Stomach (tissue), 9 donors: ENCODE data around the gene ASH1L. TPM values are rescaled to one million over a fixed set of nuclear protein-coding genes. Genes with fewer than 3 reads are reported as not detected.
"Not testable (repeated sequence)": the region's sequence is repeated elsewhere in the genome, so short reads cannot be mapped to it uniquely, and the experiment has no call there.

ENCODE experiments used
- DNase-seq, 2 donors: peaks; one replicate each; pipeline versions ENCODE4 v3.0.0 to v3.0.0-alpha.2; 2013 to 2019
- H3K27ac ChIP-seq, 5 donors: fragments of 200-600 bp in 4 of 5; sonication (generic) in 4 of 5; one replicate each; pipeline ENCODE4 v1.5.1; 2013 to 2019; ENCODE audit warnings: mild to moderate bottlenecking in 1 of 5, moderate library complexity in 1 of 5
- H3K27me3 ChIP-seq, 3 donors: fragments of 200-600 bp; sonication (generic); one replicate each; pipeline ENCODE4 v1.5.1; 2017 to 2019; ENCODE audit warnings: mixed run types in 1 of 3
- H3K36me3 ChIP-seq, 4 donors: fragments of 200-600 bp; sonication (generic); 1 replicate in 3 of 4; 2 replicates in 1 of 4; pipeline ENCODE4 v1.5.1; 2016 to 2019
- H3K4me1 ChIP-seq, 4 donors: fragments of 200-600 bp; sonication (generic); one replicate each; pipeline ENCODE4 v1.5.1; 2016 to 2019
- H3K4me3 ChIP-seq, 4 donors: fragments of 200-600 bp; sonication (generic) in 3 of 4; one replicate each; pipeline ENCODE4 v1.5.1; 2016 to 2019; ENCODE audit warnings: mild to moderate bottlenecking in 1 of 4
- H3K9me3 ChIP-seq, 4 donors: fragments of 200-600 bp; sonication (generic); one replicate each; pipeline ENCODE4 v1.5.1; 2016 to 2019
- EP300 ChIP-seq: sonication (generic); formaldehyde crosslinking; IDR thresholded peaks from one replicate; pipeline ENCODE4 v1.6.1; 2017; ENCODE audit warnings: antibody characterized with exemption
- POLR2A ChIP-seq, 4 donors: fragments of 450-650 bp; IDR thresholded peaks; one replicate each; pipeline ENCODE4 v1.6.1; 2016; ENCODE audit warnings: antibody characterized with exemption in 4 of 4, control low read depth in 2 of 4, mild to moderate bottlenecking in 1 of 4, moderate library complexity in 1 of 4
- POLR2AphosphoS5 ChIP-seq, 3 donors: sonication (generic); formaldehyde crosslinking; IDR thresholded peaks; one replicate each; pipeline ENCODE4 v1.6.1; 2016; ENCODE audit warnings: antibody characterized with exemption in 3 of 3
- WGBS, 5 donors: extraction: QIAGEN DNeasy Blood & Tissue Kit in 3 of 5; methylation state at CpG; one replicate each; pipeline versions ENCODE4 v1.1.5 to v1.1.7; 2013 to 2018; 5-methylcytosine and 5-hydroxymethylcytosine counted together
- intact Hi-C: fragments of 100-400 bp; cut with DNase I; formaldehyde crosslinking; loops from one replicate; pipeline ENCODE4 v1.15.1; 2023; ENCODE audit warnings: low total_unique reads
- polyA plus RNA-seq, 3 donors: library from polyadenylated mRNA; stranded (reverse); fragments of 200-250 nt; gene quantifications; one replicate each; pipeline ENCODE4 v1.2.3, GENCODE V29; 2013
- total RNA-seq, 5 donors: library from RNA; depleted of rRNA; stranded (reverse); fragments of >200 nt; gene quantifications; one replicate each; pipeline versions ENCODE4 v1.1.0 to v1.2.3, GENCODE V29; 2014 to 2016
- TF ChIP-seq, protein P1 (sequence below), 7 experiments: fragments of 450-650 bp in 4 of 7; fragments of 200-600 bp in 3 of 7; sonication (generic) in 3 of 7; IDR thresholded peaks; one replicate each; pipeline ENCODE4 v1.5.1; 2016 to 2019; ENCODE audit warnings: antibody characterized with exemption in 7 of 7, control low read depth in 2 of 7, mild to moderate bottlenecking in 1 of 7
- donor health status: healthy with polysubstance abuse.
- donor health status: Bipolar disorder and iron deficiency.
- donor health status: healthy.

ASH1L gene
- total and polyA plus RNA-seq, 8 donors = 3.0 to 69.4 (median 34.3) TPM

- H3K27ac ChIP-seq = no peak overlapping the region
- intact Hi-C loops = no loop called here
- TF ChIP-seq POLR2AphosphoS5 (IDR thresholded peaks at IDR 0.05) (no peak), EP300 (no peak), POLR2A (IDR thresholded peaks at IDR 0.05) (no peak)
- TF ChIP-seq, protein P1, sequence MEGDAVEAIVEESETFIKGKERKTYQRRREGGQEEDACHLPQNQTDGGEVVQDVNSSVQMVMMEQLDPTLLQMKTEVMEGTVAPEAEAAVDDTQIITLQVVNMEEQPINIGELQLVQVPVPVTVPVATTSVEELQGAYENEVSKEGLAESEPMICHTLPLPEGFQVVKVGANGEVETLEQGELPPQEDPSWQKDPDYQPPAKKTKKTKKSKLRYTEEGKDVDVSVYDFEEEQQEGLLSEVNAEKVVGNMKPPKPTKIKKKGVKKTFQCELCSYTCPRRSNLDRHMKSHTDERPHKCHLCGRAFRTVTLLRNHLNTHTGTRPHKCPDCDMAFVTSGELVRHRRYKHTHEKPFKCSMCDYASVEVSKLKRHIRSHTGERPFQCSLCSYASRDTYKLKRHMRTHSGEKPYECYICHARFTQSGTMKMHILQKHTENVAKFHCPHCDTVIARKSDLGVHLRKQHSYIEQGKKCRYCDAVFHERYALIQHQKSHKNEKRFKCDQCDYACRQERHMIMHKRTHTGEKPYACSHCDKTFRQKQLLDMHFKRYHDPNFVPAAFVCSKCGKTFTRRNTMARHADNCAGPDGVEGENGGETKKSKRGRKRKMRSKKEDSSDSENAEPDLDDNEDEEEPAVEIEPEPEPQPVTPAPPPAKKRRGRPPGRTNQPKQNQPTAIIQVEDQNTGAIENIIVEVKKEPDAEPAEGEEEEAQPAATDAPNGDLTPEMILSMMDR (IDR thresholded peaks at IDR 0.05) = peak in 3 of 7 experiments; percentile 14 to 32 (median 25)
- H3K36me3 ChIP-seq = no peaks in the 10 kb centered on the region
- H3K4me1 ChIP-seq = peaks cover 3 to 66% (median 40%) of the 10 kb centered on the region in 4 donors
- H3K9me3 ChIP-seq = no peaks in the 10 kb centered on the region
- 34 to 56% (median 50%) methylated on average over 5 of the region's 5 CpGs for WGBS, 5 donors
- peak in 1 of 2 donors; percentile 53 for DNase-seq
- no peaks in the 10 kb centered on the region for H3K27me3 ChIP-seq
- H3K4me3 ChIP-seq = no peak overlapping the region
Measured at GRCh38 chr1:155504207-155504606, 58.4 kb downstream of the ASH1L start.

GRCh38 chr1:155499953-155500639 lies 62.5 kb downstream of the ASH1L start:
- DNase-seq = peak in 1 of 2 donors; percentile 60
- Histone ChIP-seq H3K27me3 (no peaks in the 10 kb centered on the region), H3K4me1 (peaks cover 0 to 52% (median 30%) of the 10 kb centered on the region in 4 donors), H3K27ac (peak overlapping the region in 1 of 5 donors; percentile 12), H3K4me3 (no peak overlapping the region), H3K9me3 (no peaks in the 10 kb centered on the region), H3K36me3 (peaks cover 0 to 11% (median 3%) of the 10 kb centered on the region in 4 donors)
- TF ChIP-seq, protein P1 (IDR thresholded peaks at IDR 0.05) = no peak
- no peak for TF ChIP-seq POLR2AphosphoS5 (IDR thresholded peaks at IDR 0.05)
- no peak for TF ChIP-seq POLR2A (IDR thresholded peaks at IDR 0.05)
- TF ChIP-seq EP300 = no peak
- 42 to 51% (median 45%) methylated on average over 5 of the region's 5 CpGs for WGBS, 5 donors
- intact Hi-C loops = no loop called here

- no peaks in the 10 kb centered on the region for H3K27me3 ChIP-seq
- peaks cover 0 to 11% (median 3%) of the 10 kb centered on the region in 4 donors for H3K36me3 ChIP-seq
- peaks cover 0 to 53% (median 31%) of the 10 kb centered on the region in 4 donors for H3K4me1 ChIP-seq
- no peak overlapping the region for H3K27ac ChIP-seq
- no peaks in the 10 kb centered on the region for H3K9me3 ChIP-seq
- H3K4me3 ChIP-seq = no peak overlapping the region
- 94 to 100% (median 100%) methylated on average over 1 of the region's 1 CpG for WGBS, 5 donors
- DNase-seq = no peak
- TF ChIP-seq POLR2A (IDR thresholded peaks at IDR 0.05) = no peak
- TF ChIP-seq POLR2AphosphoS5 (IDR thresholded peaks at IDR 0.05) = no peak
- no peak for TF ChIP-seq EP300
- TF ChIP-seq, protein P1 (IDR thresholded peaks at IDR 0.05) = no peak
- intact Hi-C loops = no loop called here
Measured at GRCh38 chr1:155499263-155499662, 63.3 kb downstream of the ASH1L start.

- H3K36me3 ChIP-seq = peaks cover 0 to 11% (median 3%) of the 10 kb centered on the region in 4 donors
- H3K27ac ChIP-seq, DNase-seq, H3K4me3 ChIP-seq, intact Hi-C loops, H3K9me3 ChIP-seq, H3K27me3 ChIP-seq: not testable (repeated sequence)
- 71 to 83% (median 77%) methylated on average over 4 of the region's 4 CpGs for WGBS, 5 donors
- peaks cover 0 to 25% (median 12%) of the 10 kb centered on the region in 4 donors for H3K4me1 ChIP-seq
Measured at GRCh38 chr1:155493595-155493994, 69.0 kb downstream of the ASH1L start.

DNA sequence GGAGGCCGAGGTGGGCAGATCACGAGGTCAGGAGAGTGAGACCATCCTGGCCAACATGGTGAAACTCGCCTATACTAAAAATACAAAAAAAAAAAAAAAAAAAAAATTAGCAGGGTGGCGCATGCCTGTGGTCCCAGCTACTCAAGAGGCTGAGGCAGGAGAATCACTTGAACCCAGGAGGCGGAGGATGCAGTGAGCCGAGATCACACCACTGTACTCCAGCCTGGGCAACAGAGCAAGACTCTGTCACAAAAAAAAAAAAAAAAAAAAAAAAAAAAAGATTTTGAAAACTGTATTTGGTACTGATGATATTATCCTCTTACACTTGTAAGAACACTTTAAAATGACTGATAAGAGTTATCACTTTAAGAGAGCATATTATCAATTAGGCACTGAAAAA lies 74.2 kb downstream of the ASH1L start:
- H3K9me3 ChIP-seq, H3K4me3 ChIP-seq, H3K27me3 ChIP-seq, H3K27ac ChIP-seq, DNase-seq, H3K36me3 ChIP-seq, intact Hi-C loops: not testable (repeated sequence)
- H3K4me1 ChIP-seq = peaks cover 0 to 31% (median 4%) of the 10 kb centered on the region in 4 donors
- 92 to 98% (median 95%) methylated on average over 5 to 6 of the region's 6 CpGs for WGBS, 5 donors
